H1 (cell line): Measurements from ENCODE around the gene ZNF282. TPM values are rescaled to one million over a fixed set of nuclear protein-coding genes. Genes with fewer than 3 reads are reported as not detected.
A peak's percentile ranks its signal among the peaks of the same experiment; 100 is the strongest.

ENCODE experiments used
- ASH2L ChIP-seq: fragments of 200-600, 300-600 bp; sonication (generic); IDR thresholded peaks from one replicate; pipeline ENCODE4 v1.7.1; 2017; ENCODE audit warnings: low read length
- ATF2 ChIP-seq: IDR thresholded peaks from 2 replicates; pipeline ENCODE4 v1.6.1; 2012; ENCODE audit warnings: low read length, inconsistent platforms
- CHD2 ChIP-seq: IDR thresholded peaks from 2 replicates; pipeline ENCODE4 v1.6.1; 2012; ENCODE audit warnings: low read length, improper control_type of control experiment
- EP300 ChIP-seq, 2 experiments: IDR thresholded peaks; 1 replicate in 1 of 2; 2 replicates in 1 of 2; pipeline ENCODE4 v1.6.1; 2011 to 2012; ENCODE audit warnings: low read depth in 2 of 2, low read length in 2 of 2, mild to moderate bottlenecking in 2 of 2, borderline replicate concordance in 1 of 2, inconsistent platforms in 1 of 2, moderate library complexity in 1 of 2
- EZH2 ChIP-seq: fragments of 200-600 bp; sonication (generic); IDR thresholded peaks from 2 replicates; pipeline ENCODE4 v1.7.1; 2012; ENCODE audit warnings: low read depth, mild to moderate bottlenecking, moderate library complexity, low read length, inconsistent platforms; ENCODE audit not compliant: severe bottlenecking
- GTF2F1 ChIP-seq: IDR thresholded peaks from 2 replicates; pipeline ENCODE4 v1.6.1; 2012; ENCODE audit warnings: low read depth, low read length, improper control_type of control experiment, borderline replicate concordance
- HDAC6 ChIP-seq: IDR thresholded peaks from one replicate; pipeline ENCODE4 v1.7.1; 2012; ENCODE audit warnings: low read depth, mild to moderate bottlenecking, inconsistent platforms, low read length, moderate library complexity
- KDM1A ChIP-seq: fragments of 200-600, 300-600 bp; sonication (generic); IDR thresholded peaks from 2 replicates; pipeline ENCODE4 v1.7.1; 2016; ENCODE audit warnings: mild to moderate bottlenecking, low read length, borderline replicate concordance
- KDM5A ChIP-seq: fragments of 200-600 bp; IDR thresholded peaks from 2 replicates; pipeline ENCODE4 v1.7.1; 2012; ENCODE audit warnings: mild to moderate bottlenecking, low read length, inconsistent platforms, mixed read lengths
- MAFK ChIP-seq: IDR thresholded peaks from 2 replicates; pipeline ENCODE4 v1.6.1; 2012; ENCODE audit warnings: low read depth, mild to moderate bottlenecking, improper control_type of control experiment, low read length
- NANOG ChIP-seq: IDR thresholded peaks from 2 replicates; pipeline ENCODE4 v1.6.1; 2011; ENCODE audit warnings: low read length, low read depth, mild to moderate bottlenecking, inconsistent platforms; ENCODE audit not compliant: insufficient read depth, poor library complexity, severe bottlenecking
- POLR2AphosphoS5 ChIP-seq: IDR thresholded peaks from 2 replicates; pipeline ENCODE4 v1.6.1; 2011; ENCODE audit warnings: low read depth, low read length
- POU5F1 ChIP-seq: IDR thresholded peaks from 2 replicates; pipeline ENCODE4 v1.6.1; 2011; ENCODE audit warnings: low read depth, mild to moderate bottlenecking, low read length, moderate library complexity
- RXRA ChIP-seq: IDR thresholded peaks from 2 replicates; pipeline ENCODE4 v1.6.1; 2011; ENCODE audit warnings: low read depth, mild to moderate bottlenecking, low read length, moderate library complexity; ENCODE audit not compliant: insufficient read depth
- SAP30 ChIP-seq: fragments of 300-600 bp; sonication (generic); IDR thresholded peaks from 2 replicates; pipeline ENCODE4 v1.7.1; 2012; ENCODE audit warnings: low read length, moderate library complexity, mild to moderate bottlenecking, inconsistent platforms; ENCODE audit not compliant: insufficient read depth, insufficient replicate concordance
- SIN3A ChIP-seq, 2 experiments: IDR thresholded peaks in 1 of 2; conservative IDR thresholded peaks in 1 of 2; 2 replicates each; pipeline ENCODE4 v1.6.1; 2011 to 2012; ENCODE audit warnings: low read length in 2 of 2, improper control_type of control experiment in 1 of 2, low read depth in 1 of 2, mild to moderate bottlenecking in 1 of 2
- SIX5 ChIP-seq: IDR thresholded peaks from 2 replicates; pipeline ENCODE4 v1.6.1; 2011; ENCODE audit warnings: mild to moderate bottlenecking, low read depth, low read length
- SP4 ChIP-seq: IDR thresholded peaks from 2 replicates; pipeline ENCODE4 v1.6.1; 2012; ENCODE audit warnings: low read length, inconsistent platforms
- SUZ12 ChIP-seq: fragments of 200-600 bp; sonication (generic); IDR thresholded peaks from 2 replicates; pipeline ENCODE4 v1.6.1; 2012; ENCODE audit warnings: mild to moderate bottlenecking, inconsistent platforms, low read length, moderate library complexity, mixed read lengths
- TAF1 ChIP-seq: IDR thresholded peaks from 2 replicates; pipeline ENCODE4 v1.6.1; 2011; ENCODE audit warnings: mild to moderate bottlenecking, low read depth, low read length
- TCF12 ChIP-seq: IDR thresholded peaks from 2 replicates; pipeline ENCODE4 v1.6.1; 2011; ENCODE audit warnings: low read depth, mild to moderate bottlenecking, low read length
- ZNF274 ChIP-seq: IDR thresholded peaks from 2 replicates; pipeline ENCODE4 v1.7.0; 2012; ENCODE audit warnings: low read length, borderline replicate concordance; ENCODE audit errors: extremely low read depth
- polyA plus RNA-seq, 7 experiments: library from polyadenylated mRNA; depleted of rRNA in 3 of 7; stranded (reverse) in 5 of 7; unstranded in 2 of 7; fragments of >200 nt in 5 of 7; fragments of 200-250 nt in 2 of 7; gene quantifications; 1 replicate in 5 of 7; 2 replicates in 1 of 7; 4 replicates in 1 of 7; pipeline versions ENCODE4 v1.2.1 to v1.2.3, GENCODE V29; 2011 to 2013; ENCODE audit warnings: missing spikeins in 2 of 7, mixed read lengths in 2 of 7
- total RNA-seq: library from RNA; stranded (reverse); fragmentation: NEBNext Ultra II Directional; extraction: Animal tissue kit (Norgen Biotek cat#: 25700); gene quantifications from 2 replicates; pipeline ENCODE4 v1.2.1, GENCODE V29; 2021

Gene ZNF282
- total and polyA plus RNA-seq, 2 of the 8 experiments (the other 6 are each of a cell fraction or from before 2014, with no cell fraction given): 16.9 to 36.3 TPM

GRCh38 chr7:149195180-149196150 is at the start of gene ZNF282 (continued):
- TF ChIP-seq EZH2 (no peak), KDM5A (no peak), SAP30 (no peak), ATF2 (no peak), SP4 (no peak), KDM1A (no peak), POLR2AphosphoS5 (peak; percentile 75), EP300 (IDR thresholded peaks at IDR 0.05; ENCODE audit: borderline replicate concordance in 1 of 2, low read depth in 2 of 2, low read length in 2 of 2) (no peak), TCF12 (no peak), TAF1 (peak; percentile 84), SIX5 (no peak), HDAC6 (no peak), GTF2F1 (no peak), POU5F1 (no peak), CHD2 (peak; percentile 57), NANOG (no peak), SUZ12 (no peak), ASH2L (peak; percentile 93), SIN3A (conservative IDR thresholded peaks at IDR 0.05 in 1 of 2, IDR thresholded peaks at IDR 0.05 in 1 of 2; ENCODE audit: low read depth in 1 of 2, low read length in 2 of 2) (peak; percentile 72 to 82; a peak in 2 of 4 replicates), MAFK (no peak), RXRA (no peak), ZNF274 (no peak)
